WTC11 (cell line): Measurements from ENCODE around the gene TXN2. TPM values are rescaled to one million over a fixed set of nuclear protein-coding genes. Genes with fewer than 3 reads are reported as not detected.

ENCODE experiments used
- ATAC-seq: fragments of 200-7000 bp; cut with Tn5 transposase; 2 replicates; pipeline ENCODE4 v1.10.0; 2021; ENCODE audit warnings: mild to moderate bottlenecking, moderate library complexity
- CTCF ChIA-PET: fragments of 300-600 bp; sonication (Branson Sonifier 250); formaldehyde crosslinking; loops from one replicate; lab custom pipeline; 2021; ENCODE audit warnings: antibody characterized with exemption; lab: Charles Lee
- POLR2A ChIA-PET: fragments of 350-600 bp; sonication (Branson Sonifier 250); formaldehyde crosslinking; loops from one replicate; lab custom pipeline; 2021; ENCODE audit warnings: antibody characterized with exemption; lab: Charles Lee
- DNase-seq: peaks from one replicate; pipeline ENCODE4 v3.0.0; 2021; ENCODE audit warnings: low spot score
- H3K27ac Mint-ChIP-seq: 2 replicates; pipeline ENCODE4 v1.8.0; 2021; ENCODE audit warnings: mixed read lengths
- H3K27me3 Mint-ChIP-seq: 2 replicates; pipeline ENCODE4 v1.8.0; 2021; ENCODE audit warnings: low read depth, mild to moderate bottlenecking, moderate library complexity, mixed read lengths
- H3K36me3 Mint-ChIP-seq: 2 replicates; pipeline ENCODE4 v1.8.0; 2021; ENCODE audit warnings: mixed read lengths
- H3K4me1 Mint-ChIP-seq: 2 replicates; pipeline ENCODE4 v1.8.0; 2022; ENCODE audit warnings: mixed read lengths
- H3K4me3 Mint-ChIP-seq: 2 replicates; pipeline ENCODE4 v1.8.0; 2021; ENCODE audit warnings: mild to moderate bottlenecking, moderate library complexity, mixed read lengths
- H3K9me3 Mint-ChIP-seq: 2 replicates; pipeline ENCODE4 v1.8.0; 2021; ENCODE audit warnings: mixed read lengths
- ATF2 ChIP-seq: sonication (generic); formaldehyde crosslinking; IDR thresholded peaks from 2 replicates; pipeline ENCODE4 v1.8.1; 2022; ENCODE audit warnings: low read depth, missing genetic modification reagents, borderline replicate concordance
- CDX4 ChIP-seq: fragments of 250-450 bp; sonication (Bioruptor Pico); IDR thresholded peaks from 2 replicates; pipeline ENCODE4 v1.9.0; 2021; ENCODE audit warnings: moderate library complexity, mild to moderate bottlenecking, inconsistent platforms, borderline replicate concordance
- E2F4 ChIP-seq: sonication (generic); formaldehyde crosslinking; IDR thresholded peaks from 2 replicates; pipeline ENCODE4 v1.8.1; 2022; ENCODE audit warnings: low read depth, mild to moderate bottlenecking, moderate library complexity, missing genetic modification reagents, borderline replicate concordance
- EMX1 ChIP-seq: fragments of 250-450 bp; sonication (Bioruptor Pico); IDR thresholded peaks from 2 replicates; pipeline ENCODE4 v1.8.0; 2021; ENCODE audit warnings: mild to moderate bottlenecking
- FOXJ3 ChIP-seq: sonication (generic); formaldehyde crosslinking; IDR thresholded peaks from 2 replicates; pipeline ENCODE4 v1.9.0; 2021; ENCODE audit warnings: missing genetic modification reagents, mild to moderate bottlenecking, borderline replicate concordance
- FOXP1 ChIP-seq: sonication (generic); formaldehyde crosslinking; IDR thresholded peaks from 2 replicates; pipeline ENCODE4 v1.8.0; 2022; ENCODE audit warnings: missing genetic modification reagents, mild to moderate bottlenecking, moderate library complexity, borderline replicate concordance
- HMGA2 ChIP-seq: fragments of 250-450 bp; sonication (Bioruptor Pico); IDR thresholded peaks from 2 replicates; pipeline ENCODE4 v1.4.0; 2021; ENCODE audit warnings: mild to moderate bottlenecking, moderate library complexity
- IRF2 ChIP-seq: sonication (generic); formaldehyde crosslinking; IDR thresholded peaks from 2 replicates; pipeline ENCODE4 v1.8.0; 2022; ENCODE audit warnings: low read depth, missing genetic modification reagents, borderline replicate concordance
- MAX ChIP-seq: sonication (generic); formaldehyde crosslinking; IDR thresholded peaks from 2 replicates; pipeline ENCODE4 v1.8.0; 2022; ENCODE audit warnings: mild to moderate bottlenecking, missing genetic modification reagents
- MLX ChIP-seq: sonication (generic); formaldehyde crosslinking; IDR thresholded peaks from 2 replicates; pipeline ENCODE4 v1.8.1; 2023; ENCODE audit warnings: mild to moderate bottlenecking, missing genetic modification reagents, moderate library complexity
- PRRX2 ChIP-seq: fragments of 250-450 bp; sonication (Bioruptor Pico); IDR thresholded peaks from 2 replicates; pipeline ENCODE4 v1.8.0; 2021; ENCODE audit warnings: mild to moderate bottlenecking
- TEAD1 ChIP-seq: sonication (generic); formaldehyde crosslinking; IDR thresholded peaks from 2 replicates; pipeline ENCODE4 v1.8.0; 2022; ENCODE audit warnings: mild to moderate bottlenecking, missing genetic modification reagents
- TP53 ChIP-seq: sonication (generic); formaldehyde crosslinking; IDR thresholded peaks from 2 replicates; pipeline ENCODE4 v1.8.1; 2023; ENCODE audit warnings: mild to moderate bottlenecking, missing genetic modification reagents
- USF1 ChIP-seq: sonication (generic); formaldehyde crosslinking; IDR thresholded peaks from 2 replicates; pipeline ENCODE4 v1.8.0; 2022; ENCODE audit warnings: mild to moderate bottlenecking, missing genetic modification reagents
- USF2 ChIP-seq: sonication (generic); formaldehyde crosslinking; IDR thresholded peaks from 2 replicates; pipeline ENCODE4 v1.8.1; 2023; ENCODE audit warnings: mild to moderate bottlenecking, missing genetic modification reagents, moderate library complexity
- ZBTB21 ChIP-seq: sonication (generic); formaldehyde crosslinking; IDR thresholded peaks from 2 replicates; pipeline ENCODE4 v1.8.1; 2023; ENCODE audit warnings: mild to moderate bottlenecking, missing genetic modification reagents, borderline replicate concordance
- ZNF138 ChIP-seq: sonication (generic); formaldehyde crosslinking; conservative IDR thresholded peaks from 2 replicates; pipeline ENCODE4 v1.8.1; 2022; ENCODE audit warnings: mild to moderate bottlenecking, moderate library complexity, missing genetic modification reagents
- ZNF263 ChIP-seq: sonication (generic); formaldehyde crosslinking; IDR thresholded peaks from 2 replicates; pipeline ENCODE4 v1.8.1; 2022; ENCODE audit warnings: low read depth, mild to moderate bottlenecking, moderate library complexity, missing genetic modification reagents
- ZNF317 ChIP-seq: sonication (generic); formaldehyde crosslinking; IDR thresholded peaks from 2 replicates; pipeline ENCODE4 v1.8.1; 2023; ENCODE audit warnings: low read depth, mild to moderate bottlenecking, moderate library complexity, missing genetic modification reagents, borderline replicate concordance
- ZNF532 ChIP-seq: fragments of 250-450 bp; sonication (Bioruptor Pico); IDR thresholded peaks from 2 replicates; pipeline ENCODE4 v1.9.0; 2021; ENCODE audit warnings: mild to moderate bottlenecking, borderline replicate concordance
- ZNF671 ChIP-seq: fragments of 250-450 bp; sonication (Bioruptor Pico); IDR thresholded peaks from 2 replicates; pipeline ENCODE4 v1.8.0; 2021; ENCODE audit warnings: mild to moderate bottlenecking
- ZSCAN18 ChIP-seq: fragments of 250-450 bp; sonication (Bioruptor Pico); IDR thresholded peaks from 2 replicates; pipeline ENCODE4 v2.1.2; 2022; ENCODE audit warnings: mild to moderate bottlenecking, moderate library complexity
- total RNA-seq: library from RNA; stranded (reverse); gene quantifications from 3 replicates; pipeline ENCODE4 v1.2.3, GENCODE V29; 2021

TXN2 gene
- total RNA-seq, 1 experiment from 2014 or later, result 57.6 TPM

GRCh38 chr22:36478966-36479365, 2.5 kb downstream of the TXN2 start:
- Mint-ChIP-seq H3K4me1 (peaks cover 9% of the 10 kb centered on the region), H3K27me3 (peaks cover 18% of the 10 kb centered on the region), H3K9me3 (peaks cover 4% of the 10 kb centered on the region), H3K36me3 (peaks cover 27% of the 10 kb centered on the region), H3K27ac (no peak overlapping the region), H3K4me3 (no peak overlapping the region)
- TF ChIP-seq ZNF532 (CRISPR knock-in tag) (no peak), IRF2 (CRISPR knock-in tag) (no peak), ZNF138 (CRISPR knock-in tag) (no peak), ZBTB21 (CRISPR knock-in tag) (no peak), TP53 (CRISPR knock-in tag) (no peak), ATF2 (no peak), ZNF317 (CRISPR knock-in tag) (no peak), TEAD1 (CRISPR knock-in tag) (no peak), CDX4 (CRISPR knock-in tag) (no peak), E2F4 (CRISPR knock-in tag) (no peak), USF2 (no peak), FOXP1 (CRISPR knock-in tag) (no peak), PRRX2 (CRISPR knock-in tag) (no peak), MLX (CRISPR knock-in tag) (no peak)
- no peak for ATAC-seq
- POLR2A ChIA-PET, result no interaction called here
- no peak for DNase-seq
- CTCF ChIA-PET, result interaction anchor here (0.7 kb wide), 1 partner anchor 9 kb away, joined by 3 read pairs; no protein-coding TSS in a partner anchor

- Mint-ChIP-seq H3K36me3 (peaks cover 31% of the 10 kb centered on the region), H3K9me3 (no peaks in the 10 kb centered on the region), H3K4me3 (no peak overlapping the region), H3K4me1 (peaks cover under 1% of the 10 kb centered on the region), H3K27ac (no peak overlapping the region), H3K27me3 (no peaks in the 10 kb centered on the region)
- ChIA-PET POLR2A (no interaction called here), CTCF (interaction anchor here (2.4 kb wide), 1 partner anchor 11 kb away, joined by 7 read pairs; no protein-coding TSS in a partner anchor)
- no peak for DNase-seq
- ATAC-seq, result no peak
- TF ChIP-seq MAX (CRISPR knock-in tag) (no peak), FOXJ3 (CRISPR knock-in tag) (no peak), HMGA2 (CRISPR knock-in tag) (no peak), USF1 (CRISPR knock-in tag) (no peak), ZNF671 (CRISPR knock-in tag) (no peak), ZNF263 (CRISPR knock-in tag) (no peak), EMX1 (CRISPR knock-in tag) (no peak), ZSCAN18 (CRISPR knock-in tag) (no peak)
Observed at GRCh38 chr22:36475341-36475740, 6.1 kb downstream of the TXN2 start.
